AG09319 (cell line): ENCODE results near the gene GAL3ST2.
"Not testable (repeated sequence)": the region's sequence is repeated elsewhere in the genome, so short reads cannot be mapped to it uniquely, and the experiment has no call there.

Experiments used
- DNase-seq: peaks from one replicate; pipeline ENCODE4 v3.0.0-alpha.2; 2010; ENCODE audit warnings: low read depth; ENCODE audit errors: extremely low read depth
- CTCF ChIP-seq: IDR thresholded peaks from 2 replicates; pipeline ENCODE4 v1.5.1; 2011; ENCODE audit warnings: low read depth, mild to moderate bottlenecking, inconsistent platforms, low read length, moderate library complexity

The GAL3ST2 gene

DNA sequence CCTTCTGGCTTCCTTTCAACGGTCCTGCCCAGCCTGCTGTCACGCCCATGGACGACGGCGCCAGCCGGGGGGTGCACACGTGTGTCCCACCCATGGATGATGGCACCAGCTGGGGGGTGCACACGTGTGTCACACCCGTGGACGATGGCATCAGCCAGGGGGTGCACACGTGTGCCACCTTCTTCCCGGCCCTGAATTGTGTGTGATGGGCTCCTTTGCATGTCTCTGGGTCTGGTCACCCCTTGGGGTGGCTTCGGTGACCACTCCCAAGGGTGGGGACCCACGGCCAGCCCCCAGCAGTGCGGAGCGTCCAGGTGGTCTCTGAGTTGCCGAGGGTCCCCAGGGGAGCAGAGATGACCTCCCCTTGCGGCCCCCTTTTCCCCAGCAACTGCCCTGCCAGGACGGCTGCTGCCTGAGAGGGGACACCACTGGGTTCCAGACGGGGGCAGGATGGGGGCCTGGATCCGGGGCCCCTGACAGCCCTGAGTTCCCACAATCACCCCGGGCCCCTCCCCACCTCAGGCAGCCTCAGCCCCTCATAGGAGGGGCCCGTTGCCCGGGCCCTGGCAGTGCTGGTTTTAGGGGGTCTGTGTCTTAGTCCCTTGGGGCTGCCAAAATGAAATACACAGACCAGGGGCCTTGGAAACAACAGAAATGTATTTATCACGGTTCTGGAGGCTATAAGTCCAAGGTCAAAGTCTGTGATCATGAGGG lies 41.8 kb downstream of the GAL3ST2 start:
- no peak for TF ChIP-seq CTCF
- DNase-seq: no peak

- DNase-seq: no peak
- no peak for TF ChIP-seq CTCF
Measured at GRCh38 chr2:241818943-241819270, 42.3 kb downstream of the GAL3ST2 start.

DNA sequence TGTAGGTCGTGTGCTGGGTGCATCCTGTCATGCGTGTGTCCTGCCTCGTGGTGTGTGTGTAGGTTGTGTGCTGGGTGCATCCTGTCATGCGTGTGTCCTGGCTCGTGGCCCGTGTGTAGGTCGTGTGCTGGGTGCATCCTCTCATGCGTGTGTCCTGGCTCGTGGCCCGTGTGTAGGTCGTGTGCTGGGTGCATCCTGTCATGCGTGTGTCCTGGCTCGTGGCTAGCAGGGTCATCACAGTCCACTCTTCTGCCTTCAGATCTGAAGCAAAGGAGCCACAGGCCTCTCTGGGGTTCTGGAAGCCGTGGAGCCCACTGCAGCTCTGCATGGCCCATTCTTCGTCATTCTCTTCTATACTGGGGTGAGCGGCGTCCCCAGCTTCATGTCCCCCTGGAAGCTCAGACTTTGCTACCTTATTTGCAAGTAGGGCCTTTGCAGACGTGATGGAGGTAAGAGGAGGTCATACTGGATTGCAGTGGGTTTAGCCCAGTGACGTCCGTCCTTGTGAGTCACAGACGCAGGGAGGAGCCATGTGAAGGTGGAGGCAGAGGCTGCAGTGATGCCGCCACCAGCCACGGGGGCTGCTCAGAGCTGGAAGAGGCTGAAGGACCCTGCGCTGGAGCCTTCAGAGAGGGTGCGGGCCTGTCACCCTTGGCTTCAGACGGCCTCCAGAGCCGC lies 43.5 kb downstream of the GAL3ST2 start:
- not testable (repeated sequence) for DNase-seq

- no peak for TF ChIP-seq CTCF
- no peak for DNase-seq
Measured at GRCh38 chr2:241820625-241821384, 44.2 kb downstream of the GAL3ST2 start.

GRCh38 chr2:241821460-241822263 lies 45.0 kb downstream of the GAL3ST2 start:
- TF ChIP-seq CTCF: no peak

GRCh38 chr2:241822264-241822623 lies 45.6 kb downstream of the GAL3ST2 start:
- no peak for TF ChIP-seq CTCF
- no peak for DNase-seq

More at GRCh38 chr2:241821460-241822263, 45.0 kb downstream of the GAL3ST2 start:
- DNase-seq: no peak

DNA sequence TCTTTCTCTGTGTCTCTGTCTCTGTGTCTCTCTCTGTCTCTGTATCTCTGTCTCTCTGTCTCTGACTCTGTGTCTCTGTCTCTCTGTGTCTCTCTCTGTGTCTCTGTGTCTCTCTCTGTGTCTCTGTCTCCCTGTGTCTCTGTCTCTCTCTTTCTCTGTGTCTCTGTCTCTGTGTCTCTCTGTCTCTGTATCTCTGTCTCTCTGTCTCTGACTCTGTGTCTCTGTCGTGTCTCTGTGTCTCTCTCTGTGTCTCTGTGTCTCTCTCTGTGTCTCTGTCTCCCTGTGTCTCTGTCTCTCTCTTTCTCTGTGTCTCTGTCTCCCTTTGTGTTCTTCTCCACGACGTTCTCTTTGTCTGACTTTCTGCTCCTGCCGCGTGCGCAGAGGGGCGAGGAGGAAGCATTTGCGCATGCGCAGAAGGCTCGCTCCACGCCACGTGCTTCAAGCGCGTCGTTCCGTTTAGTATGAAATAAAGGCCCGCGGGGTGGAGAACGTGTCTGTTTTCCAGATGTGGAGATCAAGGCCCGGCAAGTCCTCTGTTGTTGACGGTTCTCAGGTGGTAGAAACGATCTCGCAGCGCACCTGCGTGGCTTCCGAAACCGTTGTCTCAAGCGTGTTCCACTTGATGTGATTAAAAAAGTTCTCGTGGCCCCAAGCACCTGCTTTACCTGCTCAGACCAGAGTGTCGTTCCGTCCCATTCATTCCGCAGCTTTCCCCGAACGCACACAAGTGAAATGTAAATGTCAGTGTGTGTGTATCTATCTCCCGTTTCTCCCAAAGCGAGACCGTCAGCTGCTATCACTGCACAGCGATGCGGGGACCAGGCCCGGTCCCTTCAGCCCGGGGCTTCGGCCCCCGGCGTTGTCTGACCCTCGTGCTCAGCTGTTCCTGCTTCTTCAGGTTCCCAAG lies 47.2 kb downstream of the GAL3ST2 start:
- DNase-seq: not testable (repeated sequence)
